Right lobe of liver (tissue), 6 donors: ENCODE results near the gene DDB1. TPM values are rescaled to one million over a fixed set of nuclear protein-coding genes. Genes with fewer than 3 reads are reported as not detected.

ENCODE experiments used
- ATAC-seq, 4 donors: fragments of 200-7000 bp; cut with Tn5 transposase; one replicate each; pipeline ENCODE4 v1.9.1; 2020; ENCODE audit warnings: mild to moderate bottlenecking in 4 of 4, moderate library complexity in 4 of 4
- DNase-seq, 3 donors: peaks; one replicate each; pipeline ENCODE4 v3.0.0-alpha.2; 2020
- H3K27ac ChIP-seq, 3 donors: fragments of 200-600 bp; one replicate each; pipeline ENCODE4 v1.8.0; 2022
- H3K27me3 ChIP-seq, 2 donors: fragments of 200-600 bp; one replicate each; pipeline ENCODE4 v1.8.0; 2022
- H3K36me3 ChIP-seq, 4 donors: fragments of 200-600 bp; sonication (generic) in 1 of 4; one replicate each; pipeline versions ENCODE4 v1.5.1 to v1.8.0; 2017 to 2022; ENCODE audit warnings: control low read depth in 1 of 4
- H3K4me1 ChIP-seq, 4 donors: fragments of 200-600 bp; sonication (generic) in 1 of 4; one replicate each; pipeline versions ENCODE4 v1.5.1 to v1.8.0; 2017 to 2022; ENCODE audit warnings: control low read depth in 1 of 4
- H3K4me3 ChIP-seq, 3 donors: fragments of 200-600 bp; one replicate each; pipeline ENCODE4 v1.8.0; 2022
- H3K9me3 ChIP-seq, 4 donors: fragments of 200-600 bp; sonication (generic) in 1 of 4; one replicate each; pipeline versions ENCODE4 v1.5.1 to v1.8.0; 2017 to 2022; ENCODE audit warnings: control low read depth in 1 of 4
- POLR2A ChIP-seq: fragments of 450-650 bp; IDR thresholded peaks from one replicate; pipeline ENCODE4 v1.6.1; 2017; ENCODE audit warnings: antibody characterized with exemption, mild to moderate bottlenecking
- WGBS: methylation state at CpG from one replicate; pipeline ENCODE4 v1.1.6; 2018; ENCODE audit warnings: low coverage, low lambda C conversion rate; ENCODE audit not compliant: insufficient coverage; ENCODE audit errors: missing lambda C conversion rate; 5-methylcytosine and 5-hydroxymethylcytosine counted together
- intact Hi-C, 2 donors: fragments of 100-400 bp; cut with DNase I; formaldehyde crosslinking; loops; one replicate each; pipeline versions ENCODE4 v1.11.2 to v1.14.1; 2022
- total RNA-seq, 6 experiments: library from RNA; depleted of rRNA in 2 of 6; stranded (reverse); fragments of >200 nt in 2 of 6; fragmentation: NEBNext Ultra II Directional in 3 of 6; extraction: Animal tissue kit (Norgen Biotek cat#: 25700) in 3 of 6; gene quantifications; one replicate each; pipeline versions ENCODE4 v1.1.0 to v1.2.4, GENCODE V29; 2016 to 2023
- TF ChIP-seq, protein P1 (sequence below), 4 donors: fragments of 200-600 bp in 3 of 4; fragments of 450-650 bp in 1 of 4; IDR thresholded peaks; one replicate each; pipeline versions ENCODE4 v1.5.1 to v1.8.0; 2016 to 2022; ENCODE audit warnings: antibody characterized with exemption in 4 of 4, mild to moderate bottlenecking in 2 of 4
- donor health status: DM: no; HTN: yes; CAD: no.
- donor health status: DM: no; HTN: no; CAD: no.
- donor health status: DM: no; HTN: no; CAD: no.
- donor health status: DM: no; HTN: yes; CAD: no.
- donor health status: DM: no; HTN: yes; CAD: no.

The DDB1 gene
- total RNA-seq, 6 experiments from 2014 or later = 70.9 to 94.5 (median 83.9) TPM

DNA sequence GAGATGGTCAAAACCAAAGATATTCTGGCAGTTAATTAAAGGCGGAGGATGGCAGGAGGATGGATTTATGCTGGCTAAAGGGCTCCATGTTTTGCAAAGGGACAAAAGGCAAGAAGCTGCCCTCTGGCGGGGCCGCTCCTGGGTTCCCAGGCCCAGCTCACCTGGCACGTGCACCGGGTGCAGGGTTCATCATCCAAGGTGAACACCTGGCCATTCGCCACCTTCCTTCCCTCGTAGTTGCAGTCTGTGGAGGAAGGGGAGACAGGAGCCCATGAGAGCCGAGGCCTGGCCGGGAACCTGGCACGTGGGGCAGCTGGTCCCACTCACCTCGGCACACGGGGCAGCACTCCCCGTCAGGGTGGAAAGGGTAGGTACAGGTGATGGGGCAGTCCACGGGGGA lies 68.1 kb downstream of the DDB1 start:
- H3K36me3 ChIP-seq = no peaks in the 10 kb centered on the region
- peaks cover 0 to 31% (median 8%) of the 10 kb centered on the region in 4 donors for H3K4me1 ChIP-seq
- WGBS = 50% methylated on average over 1 of the region's 14 CpGs
- no peaks in the 10 kb centered on the region for H3K27me3 ChIP-seq
- ATAC-seq (peak; percentile 26 to 68 (median 57)), DNase-seq (peak; percentile 54 to 88 (median 85))
- no peak overlapping the region for H3K4me3 ChIP-seq
- no peak for TF ChIP-seq POLR2A
- TF ChIP-seq, protein P1, sequence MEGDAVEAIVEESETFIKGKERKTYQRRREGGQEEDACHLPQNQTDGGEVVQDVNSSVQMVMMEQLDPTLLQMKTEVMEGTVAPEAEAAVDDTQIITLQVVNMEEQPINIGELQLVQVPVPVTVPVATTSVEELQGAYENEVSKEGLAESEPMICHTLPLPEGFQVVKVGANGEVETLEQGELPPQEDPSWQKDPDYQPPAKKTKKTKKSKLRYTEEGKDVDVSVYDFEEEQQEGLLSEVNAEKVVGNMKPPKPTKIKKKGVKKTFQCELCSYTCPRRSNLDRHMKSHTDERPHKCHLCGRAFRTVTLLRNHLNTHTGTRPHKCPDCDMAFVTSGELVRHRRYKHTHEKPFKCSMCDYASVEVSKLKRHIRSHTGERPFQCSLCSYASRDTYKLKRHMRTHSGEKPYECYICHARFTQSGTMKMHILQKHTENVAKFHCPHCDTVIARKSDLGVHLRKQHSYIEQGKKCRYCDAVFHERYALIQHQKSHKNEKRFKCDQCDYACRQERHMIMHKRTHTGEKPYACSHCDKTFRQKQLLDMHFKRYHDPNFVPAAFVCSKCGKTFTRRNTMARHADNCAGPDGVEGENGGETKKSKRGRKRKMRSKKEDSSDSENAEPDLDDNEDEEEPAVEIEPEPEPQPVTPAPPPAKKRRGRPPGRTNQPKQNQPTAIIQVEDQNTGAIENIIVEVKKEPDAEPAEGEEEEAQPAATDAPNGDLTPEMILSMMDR (IDR thresholded peaks at IDR 0.05) = peak in 1 of 4 donors; percentile 13
- peak overlapping the region; percentile 66 to 83 (median 76) for H3K27ac ChIP-seq
- H3K9me3 ChIP-seq = no peaks in the 10 kb centered on the region
- intact Hi-C loops = loop anchor here in 1 of 2 donors (10.0 kb wide), 1 partner anchor 120 kb away; no protein-coding TSS in a partner anchor

DNA sequence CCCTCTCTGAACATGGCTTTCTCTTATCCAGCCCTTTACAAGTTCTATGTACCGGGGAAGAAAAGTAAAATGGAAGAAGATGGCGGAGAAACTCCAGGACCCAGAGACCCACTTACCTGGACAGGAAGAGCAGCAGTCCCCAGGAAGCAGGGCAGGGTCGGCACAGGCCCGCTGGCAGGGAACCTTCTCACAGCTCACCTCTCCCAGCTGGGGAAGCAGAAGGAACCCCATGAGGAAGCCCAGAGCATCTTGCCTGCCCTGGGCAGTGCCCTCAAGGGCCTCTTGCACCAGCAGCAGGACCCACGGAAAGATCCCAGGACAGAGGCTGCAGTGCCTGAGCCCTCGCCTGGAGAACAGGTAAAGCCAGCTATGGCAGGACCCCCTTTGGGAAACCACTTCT lies 68.5 kb downstream of the DDB1 start:
- intact Hi-C loops = loop anchor here in 1 of 2 donors (10.0 kb wide), 1 partner anchor 120 kb away; no protein-coding TSS in a partner anchor
- TF ChIP-seq, protein P1 (IDR thresholded peaks at IDR 0.05) = no peak
- no peak for TF ChIP-seq POLR2A
- WGBS = 80% methylated on average over 1 of the region's 6 CpGs
- no peaks in the 10 kb centered on the region for H3K36me3 ChIP-seq
- H3K4me1 ChIP-seq = peaks cover 0 to 31% (median 8%) of the 10 kb centered on the region in 4 donors
- H3K27me3 ChIP-seq = no peaks in the 10 kb centered on the region
- no peak overlapping the region for H3K4me3 ChIP-seq
- ATAC-seq = no peak
- DNase-seq = no peak
- peak overlapping the region; percentile 66 to 83 (median 76) for H3K27ac ChIP-seq
- H3K9me3 ChIP-seq = no peaks in the 10 kb centered on the region

DNA sequence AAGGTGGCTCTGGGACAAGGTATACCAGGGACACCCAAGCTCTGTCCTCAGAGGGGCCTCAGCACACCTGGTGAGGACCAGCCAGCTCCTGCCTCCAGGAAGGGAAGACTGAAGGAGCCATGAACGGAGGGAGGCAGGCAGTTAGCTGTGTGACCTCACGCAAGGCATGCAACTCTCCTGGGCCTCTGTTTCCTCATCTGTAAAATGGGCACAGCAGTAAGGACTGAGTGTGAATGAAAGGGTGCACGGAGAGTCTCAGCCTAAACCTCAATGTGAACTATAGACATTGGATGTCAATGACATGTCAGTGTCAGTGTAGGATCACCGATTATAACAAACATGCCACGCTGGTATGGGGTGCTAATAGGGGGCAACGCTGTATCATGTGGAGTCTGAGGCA lies 73.5 kb downstream of the DDB1 start:
- Histone ChIP-seq H3K9me3 (no peaks in the 10 kb centered on the region), H3K27ac (no peak overlapping the region), H3K36me3 (no peaks in the 10 kb centered on the region), H3K4me3 (no peak overlapping the region), H3K27me3 (no peaks in the 10 kb centered on the region), H3K4me1 (peaks cover 0 to 3% (median under 1%) of the 10 kb centered on the region in 4 donors)
- ATAC-seq (no peak), DNase-seq (no peak)
- intact Hi-C loops = no loop called here
- WGBS = 92% methylated on average over 5 of the region's 6 CpGs
- TF ChIP-seq, protein P1 (IDR thresholded peaks at IDR 0.05) = no peak
- no peak for TF ChIP-seq POLR2A

DNA sequence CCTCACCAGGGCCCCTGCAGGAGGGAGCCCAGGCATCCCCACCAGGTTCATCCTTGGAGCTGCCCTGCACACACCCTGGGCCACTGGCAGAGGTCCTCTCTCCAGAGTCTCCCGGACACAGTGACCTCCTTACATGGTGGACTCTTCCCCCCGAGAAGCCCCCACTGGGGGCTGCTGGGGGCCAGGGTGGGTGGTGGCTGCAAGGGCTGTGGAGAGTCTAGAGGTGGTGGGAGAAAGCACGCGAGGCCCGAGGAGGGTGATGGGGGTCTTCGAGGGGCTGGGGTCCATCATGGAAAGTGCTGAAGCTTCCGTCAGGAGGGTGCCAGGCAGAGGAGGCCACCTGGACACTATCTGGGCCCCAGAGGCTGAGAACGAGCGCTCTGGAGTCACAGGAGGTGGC lies 74.4 kb downstream of the DDB1 start:
- DNase-seq (no peak), ATAC-seq (no peak)
- TF ChIP-seq, protein P1 (IDR thresholded peaks at IDR 0.05) = no peak
- TF ChIP-seq POLR2A = no peak
- intact Hi-C loops = no loop called here
- no peaks in the 10 kb centered on the region for H3K9me3 ChIP-seq
- no peaks in the 10 kb centered on the region for H3K36me3 ChIP-seq
- H3K27me3 ChIP-seq = no peaks in the 10 kb centered on the region
- H3K4me1 ChIP-seq = no peaks in the 10 kb centered on the region
- 81% methylated on average over 4 of the region's 9 CpGs for WGBS
- H3K4me3 ChIP-seq = no peak overlapping the region
- H3K27ac ChIP-seq = no peak overlapping the region
